Measurements from ENCODE around the gene ZNF425.

Gene ZNF425

DNA sequence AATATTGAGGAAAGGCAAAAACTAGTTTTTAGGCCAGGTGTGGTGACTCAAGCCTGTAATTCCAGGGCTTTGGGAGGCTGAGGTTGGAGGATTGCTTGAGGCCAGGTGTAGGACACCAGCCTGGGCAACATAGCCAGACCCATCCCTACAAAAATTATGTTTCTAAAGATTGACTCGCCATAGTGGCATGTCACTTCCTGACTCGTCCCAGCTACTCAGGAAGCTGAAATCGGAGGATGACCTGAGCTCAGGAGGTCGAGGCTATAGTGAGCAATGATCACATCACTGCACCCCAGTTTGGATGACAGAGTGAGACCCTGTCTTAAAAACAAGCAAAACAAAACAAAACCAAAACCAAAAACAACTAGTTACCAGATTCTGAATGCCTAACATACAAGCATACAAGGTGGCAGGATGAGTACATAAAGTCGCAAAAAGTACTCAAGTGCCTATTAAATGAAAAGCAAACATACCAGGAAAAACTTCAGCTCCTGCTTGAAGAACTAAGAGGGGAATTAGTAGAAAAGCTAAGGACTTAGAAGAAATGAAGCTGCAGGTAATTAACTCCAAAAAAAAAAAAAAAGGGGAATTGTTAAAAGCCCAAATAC is 35.2 kb upstream of the ZNF425 start:
- Histone ChIP-seq H3K27me3 (ENCODE audit: control insufficient read depth, low read length) (no peaks in the 10 kb centered on the region), H3K4me1 (ENCODE audit: control insufficient read depth, low read length) (no peaks in the 10 kb centered on the region), H3K79me2 (ENCODE audit: control insufficient read depth, low read length) (peaks cover 43% of the 10 kb centered on the region), H4K20me1 (ENCODE audit: control insufficient read depth, insufficient read depth, low read depth, low read length) (peaks cover 6% of the 10 kb centered on the region; the same call in 1 of the 2 replicates), H3K36me3 (ENCODE audit: control insufficient read depth, low read length) (peaks cover 58% of the 10 kb centered on the region), H3K4me3 (ENCODE audit: low read length) (no peak overlapping the region), H3K9me3 (ENCODE audit: control insufficient read depth, insufficient read depth, low read length) (no peaks in the 10 kb centered on the region), H3F3A (ENCODE audit: control insufficient read depth, insufficient read depth) (peaks cover 11% of the 10 kb centered on the region; the same call in 1 of the 2 replicates), H3K9me2 (replicated peaks; ENCODE audit: control insufficient read depth, low read length) (no peaks in the 10 kb centered on the region), H3K27ac (ENCODE audit: low read depth, low read length) (no peak overlapping the region), H3K4me2 (ENCODE audit: low read length) (no peak overlapping the region)
- no peak for TF ChIP-seq EZH2phosphoT487 (IDR thresholded peaks at IDR 0.05; ENCODE audit: borderline replicate concordance, low read length)
- TF ChIP-seq CTCF (IDR thresholded peaks at IDR 0.05; ENCODE audit: low read depth, low read length, poor library complexity, severe bottlenecking) = no peak

DNA sequence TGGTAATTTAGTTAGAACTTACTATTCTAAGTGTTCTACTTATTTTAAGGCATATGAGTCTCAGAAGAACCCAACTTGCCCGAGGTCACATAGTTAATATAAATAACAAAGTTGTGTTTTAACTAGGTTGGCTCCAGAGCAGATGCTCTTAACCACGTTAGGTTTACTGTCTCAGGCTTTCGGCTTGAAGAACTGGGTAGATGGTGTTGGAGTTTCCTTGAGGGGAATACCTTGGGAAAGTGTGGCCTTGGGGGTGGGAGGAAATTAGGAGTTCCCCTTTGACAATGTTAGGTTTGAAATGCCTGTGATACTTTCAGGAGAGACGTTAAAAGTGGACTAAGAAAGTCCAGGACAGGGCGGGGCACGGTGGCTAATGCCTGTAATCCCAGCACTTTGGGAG is 30.8 kb upstream of the ZNF425 start:
- Histone ChIP-seq H3K27ac (ENCODE audit: low read depth, low read length) (no peak overlapping the region), H3K79me2 (ENCODE audit: control insufficient read depth, low read length) (peaks cover 76% of the 10 kb centered on the region), H3K36me3 (ENCODE audit: control insufficient read depth, low read length) (peaks cover 58% of the 10 kb centered on the region), H3K27me3 (ENCODE audit: control insufficient read depth, low read length) (no peaks in the 10 kb centered on the region), H3F3A (ENCODE audit: control insufficient read depth, insufficient read depth) (0 out of 2 replicates have a peak, but pooled peaks cover 2% of the 10 kb centered on the region), H3K9me3 (ENCODE audit: control insufficient read depth, insufficient read depth, low read length) (no peaks in the 10 kb centered on the region), H3K9me2 (replicated peaks; ENCODE audit: control insufficient read depth, low read length) (no peaks in the 10 kb centered on the region), H3K4me3 (ENCODE audit: low read length) (no peak overlapping the region), H3K4me1 (ENCODE audit: control insufficient read depth, low read length) (no peaks in the 10 kb centered on the region), H3K4me2 (ENCODE audit: low read length) (no peak overlapping the region), H4K20me1 (ENCODE audit: control insufficient read depth, insufficient read depth, low read depth, low read length) (no peaks in the 10 kb centered on the region; the same call in 1 of the 2 replicates)
- no peak for TF ChIP-seq EZH2phosphoT487 (IDR thresholded peaks at IDR 0.05; ENCODE audit: borderline replicate concordance, low read length)
- no peak for TF ChIP-seq CTCF (IDR thresholded peaks at IDR 0.05; ENCODE audit: low read depth, low read length, poor library complexity, severe bottlenecking)

DNA sequence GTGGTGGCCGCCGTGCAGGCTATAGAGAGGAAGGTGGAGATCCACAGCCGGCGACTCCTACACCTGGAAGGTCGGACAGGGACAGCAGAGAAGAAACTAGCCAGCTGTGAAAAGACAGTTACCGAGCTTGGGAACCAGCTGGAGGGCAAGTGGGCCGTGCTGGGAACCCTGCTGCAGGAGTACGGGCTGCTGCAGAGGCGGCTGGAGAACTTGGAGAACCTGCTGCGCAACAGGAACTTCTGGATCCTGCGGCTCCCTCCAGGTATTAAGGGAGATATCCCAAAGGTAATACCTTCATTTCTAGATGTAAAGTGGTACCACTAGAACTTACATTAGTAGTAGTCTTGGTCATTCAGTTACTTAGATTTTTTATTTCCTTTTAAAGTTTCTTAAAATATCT is 27.9 kb upstream of the ZNF425 start:
- H3K79me2 ChIP-seq (ENCODE audit: control insufficient read depth, low read length) = peaks cover 80% of the 10 kb centered on the region
- no peak overlapping the region for H3K4me2 ChIP-seq (ENCODE audit: low read length)
- no peaks in the 10 kb centered on the region for H3K9me3 ChIP-seq (ENCODE audit: control insufficient read depth, insufficient read depth, low read length)
- H3K4me1 ChIP-seq (ENCODE audit: control insufficient read depth, low read length) = peaks cover 6% of the 10 kb centered on the region; the same call in 1 of the 2 replicates
- no peaks in the 10 kb centered on the region for H3K9me2 ChIP-seq (replicated peaks; ENCODE audit: control insufficient read depth, low read length)
- H3K27ac ChIP-seq (ENCODE audit: low read depth, low read length) = no peak overlapping the region
- no peaks in the 10 kb centered on the region for H4K20me1 ChIP-seq (ENCODE audit: control insufficient read depth, insufficient read depth, low read depth, low read length)
- no peak overlapping the region for H3K4me3 ChIP-seq (ENCODE audit: low read length)
- no peaks in the 10 kb centered on the region for H3K27me3 ChIP-seq (ENCODE audit: control insufficient read depth, low read length)
- H3F3A ChIP-seq (ENCODE audit: control insufficient read depth, insufficient read depth) = 0 out of 2 replicates have a peak, but pooled peaks cover 2% of the 10 kb centered on the region
- TF ChIP-seq CTCF (IDR thresholded peaks at IDR 0.05; ENCODE audit: low read depth, low read length, poor library complexity, severe bottlenecking) (no peak), EZH2phosphoT487 (IDR thresholded peaks at IDR 0.05; ENCODE audit: borderline replicate concordance, low read length) (no peak)
- H3K36me3 ChIP-seq (ENCODE audit: control insufficient read depth, low read length) = peaks cover 51% of the 10 kb centered on the region
